Neural progenitor cell (in vitro differentiated cells): ENCODE data around the gene EEIG2. TPM values are rescaled to one million over a fixed set of nuclear protein-coding genes. Genes with fewer than 3 reads are reported as not detected.

Source experiments
- DNase-seq: peaks from one replicate; pipeline ENCODE4 v3.0.0-alpha.2; 2016; ENCODE audit warnings: low spot score
- H2AFZ ChIP-seq: fragments of 200-600 bp; sonication (generic); replicated peaks from 2 replicates; pipeline ENCODE4 v1.6.1; 2016; ENCODE audit warnings: antibody characterized with exemption
- H3F3A ChIP-seq: fragments of 200-600 bp; sonication (generic); 2 replicates; pipeline ENCODE4 v1.6.1; 2016; ENCODE audit warnings: antibody characterized with exemption, low read depth
- H3K27ac ChIP-seq: fragments of 200-600 bp; sonication (generic); 2 replicates; pipeline ENCODE4 v1.5.1; 2016; ENCODE audit warnings: mild to moderate bottlenecking
- H3K27me3 ChIP-seq: fragments of 200-600 bp; sonication (generic); 2 replicates; pipeline ENCODE4 v1.6.1; 2016; ENCODE audit warnings: mild to moderate bottlenecking, moderate library complexity
- H3K36me3 ChIP-seq: fragments of 200-600 bp; sonication (generic); 2 replicates; pipeline ENCODE4 v1.5.1; 2016
- H3K4me1 ChIP-seq: fragments of 200-600 bp; sonication (generic); 2 replicates; pipeline ENCODE4 v1.6.1; 2016; ENCODE audit warnings: mixed run types
- H3K4me2 ChIP-seq: fragments of 200-600 bp; sonication (generic); 2 replicates; pipeline ENCODE4 v1.6.1; 2016
- H3K4me3 ChIP-seq: fragments of 200-600 bp; sonication (generic); 2 replicates; pipeline ENCODE4 v1.5.1; 2016
- H3K79me2 ChIP-seq: fragments of 200-600 bp; sonication (generic); 2 replicates; pipeline ENCODE4 v1.6.1; 2016; ENCODE audit warnings: low read depth
- H3K9ac ChIP-seq: fragments of 200-600 bp; sonication (generic); 2 replicates; pipeline ENCODE4 v1.6.1; 2016
- H3K9me3 ChIP-seq: fragments of 200-600 bp; sonication (generic); 2 replicates; pipeline ENCODE4 v1.5.1; 2016; ENCODE audit warnings: low read depth
- H4K20me1 ChIP-seq: fragments of 200-600 bp; sonication (generic); 2 replicates; pipeline ENCODE4 v1.6.1; 2016; ENCODE audit warnings: low read depth
- H3K27ac Mint-ChIP-seq: 3 replicates; pipeline ENCODE4 v1.8.0; 2021; ENCODE audit warnings: mixed read lengths
- H3K27me3 Mint-ChIP-seq: 2 replicates; pipeline ENCODE4 v1.8.0; 2022; ENCODE audit warnings: low read depth, mild to moderate bottlenecking, inconsistent platforms, moderate library complexity, mixed read lengths; ENCODE audit not compliant: insufficient read depth
- H3K36me3 Mint-ChIP-seq: 3 replicates; pipeline ENCODE4 v1.8.0; 2021; ENCODE audit warnings: mixed read lengths
- H3K4me1 Mint-ChIP-seq: 3 replicates; pipeline ENCODE4 v1.8.0; 2021; ENCODE audit warnings: mixed read lengths
- H3K4me3 Mint-ChIP-seq: 3 replicates; pipeline ENCODE4 v1.8.0; 2021; ENCODE audit warnings: mild to moderate bottlenecking, moderate library complexity, mixed read lengths
- H3K9me3 Mint-ChIP-seq: 3 replicates; pipeline ENCODE4 v1.8.0; 2020; ENCODE audit warnings: mixed read lengths
- EZH2 ChIP-seq: fragments of 200-600 bp; sonication (generic); IDR thresholded peaks from 2 replicates; pipeline ENCODE4 v1.6.1; 2017; ENCODE audit warnings: antibody characterized with exemption, mild to moderate bottlenecking, moderate library complexity
- EZH2phosphoT487 ChIP-seq: fragments of 200-600 bp; sonication (generic); IDR thresholded peaks from 2 replicates; pipeline ENCODE4 v1.6.1; 2017; ENCODE audit warnings: antibody characterized with exemption
- total RNA-seq: library from RNA; depleted of rRNA; stranded (reverse); fragments of >200 nt; gene quantifications from 2 replicates; pipeline ENCODE4 v1.2.3, GENCODE V29; 2015; ENCODE audit warnings: low replicate concordance
- TF ChIP-seq, protein P1 (sequence below): fragments of 200-600 bp; sonication (generic); IDR thresholded peaks from 2 replicates; pipeline ENCODE4 v1.5.1; 2017; ENCODE audit warnings: antibody characterized with exemption, mild to moderate bottlenecking

EEIG2 gene
- total RNA-seq, 1 donor from 2014 or later, result 8.8 TPM

DNA sequence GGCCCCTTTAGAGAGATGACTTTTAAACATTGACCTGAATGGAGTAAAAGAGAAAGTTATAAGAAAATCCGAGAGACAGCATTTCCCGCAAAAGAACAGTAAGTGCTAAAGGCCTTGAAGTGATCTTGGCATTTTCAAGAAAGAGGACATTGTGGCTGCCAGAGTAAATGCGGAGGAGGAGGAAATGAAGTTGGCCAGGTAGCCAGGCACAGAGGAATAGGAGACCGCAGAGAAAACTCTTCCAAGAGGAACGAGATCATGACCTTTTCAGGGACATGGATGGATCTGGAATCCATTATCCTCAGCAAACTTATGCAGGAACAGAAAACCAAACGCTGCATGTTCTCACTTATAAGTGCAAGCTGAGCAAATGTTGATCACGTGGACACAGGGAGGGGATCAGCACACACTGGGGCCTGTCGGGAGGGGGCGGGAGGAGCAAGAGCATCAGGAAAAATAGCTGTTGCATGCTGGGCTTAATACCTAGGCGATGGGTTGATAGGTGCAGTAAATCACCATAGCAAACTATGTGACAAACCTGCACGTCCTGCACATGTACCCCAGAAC lies 49.7 kb downstream of the EEIG2 start:
- no peak overlapping the region for H3K4me2 ChIP-seq
- H2AFZ ChIP-seq, result peak overlapping the region; percentile 30

More for the DNA sequence above, 49.7 kb downstream of the EEIG2 start:
- peaks cover 12% of the 10 kb centered on the region for H3K4me1 ChIP-seq
- Mint-ChIP-seq H3K4me1 (peaks cover 17% of the 10 kb centered on the region), H3K4me3 (peak overlapping the region; percentile 7), H3K9me3 (no peaks in the 10 kb centered on the region), H3K27ac (peak overlapping the region; percentile 17), H3K36me3 (peaks cover 3% of the 10 kb centered on the region), H3K27me3 (no peaks in the 10 kb centered on the region)
- H3K27me3 ChIP-seq, result no peaks in the 10 kb centered on the region
- H3K9me3 ChIP-seq, result no peaks in the 10 kb centered on the region
- H3F3A ChIP-seq, result no peaks in the 10 kb centered on the region
- H3K27ac ChIP-seq, result no peak overlapping the region
- no peaks in the 10 kb centered on the region for H3K79me2 ChIP-seq
- peak; percentile 5 for DNase-seq
- no peaks in the 10 kb centered on the region for H3K36me3 ChIP-seq
- no peaks in the 10 kb centered on the region for H4K20me1 ChIP-seq
- no peak overlapping the region for H3K9ac ChIP-seq
- H3K4me3 ChIP-seq, result no peak overlapping the region
- no peak for TF ChIP-seq EZH2
- TF ChIP-seq, protein P1, sequence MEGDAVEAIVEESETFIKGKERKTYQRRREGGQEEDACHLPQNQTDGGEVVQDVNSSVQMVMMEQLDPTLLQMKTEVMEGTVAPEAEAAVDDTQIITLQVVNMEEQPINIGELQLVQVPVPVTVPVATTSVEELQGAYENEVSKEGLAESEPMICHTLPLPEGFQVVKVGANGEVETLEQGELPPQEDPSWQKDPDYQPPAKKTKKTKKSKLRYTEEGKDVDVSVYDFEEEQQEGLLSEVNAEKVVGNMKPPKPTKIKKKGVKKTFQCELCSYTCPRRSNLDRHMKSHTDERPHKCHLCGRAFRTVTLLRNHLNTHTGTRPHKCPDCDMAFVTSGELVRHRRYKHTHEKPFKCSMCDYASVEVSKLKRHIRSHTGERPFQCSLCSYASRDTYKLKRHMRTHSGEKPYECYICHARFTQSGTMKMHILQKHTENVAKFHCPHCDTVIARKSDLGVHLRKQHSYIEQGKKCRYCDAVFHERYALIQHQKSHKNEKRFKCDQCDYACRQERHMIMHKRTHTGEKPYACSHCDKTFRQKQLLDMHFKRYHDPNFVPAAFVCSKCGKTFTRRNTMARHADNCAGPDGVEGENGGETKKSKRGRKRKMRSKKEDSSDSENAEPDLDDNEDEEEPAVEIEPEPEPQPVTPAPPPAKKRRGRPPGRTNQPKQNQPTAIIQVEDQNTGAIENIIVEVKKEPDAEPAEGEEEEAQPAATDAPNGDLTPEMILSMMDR, result no peak
- TF ChIP-seq EZH2phosphoT487, result no peak

Other genes starting within 250 kb of the EEIG2 start
- not detected in 2 replicates for gene NBPF6, start 109.8 kb upstream of the EEIG2 start, total RNA-seq
- 2.6 and 3.7 TPM in 2 replicates for gene HENMT1, start 101.0 kb downstream of the EEIG2 start, total RNA-seq
- gene PRPF38B, start 132.2 kb downstream of the EEIG2 start, total RNA-seq, result 35.1 and 40.7 TPM in 2 replicates
- 0.34 and 0.37 TPM in 2 replicates for gene FNDC7, start 152.8 kb downstream of the EEIG2 start, total RNA-seq
- gene STXBP3, start 186.6 kb downstream of the EEIG2 start, total RNA-seq, result 63.8 and 89.8 TPM in 2 replicates